GM10266 (cell line): ENCODE measurements around the gene KIRREL2.

ENCODE experiments used
- DNase-seq: peaks from one replicate; pipeline ENCODE4 v3.0.0; 2012; ENCODE audit errors: extremely low spot score
- CTCF ChIP-seq: IDR thresholded peaks from 2 replicates; pipeline ENCODE4 v1.5.1; 2012; ENCODE audit warnings: mild to moderate bottlenecking, low read depth; ENCODE audit not compliant: control insufficient read depth, insufficient read depth; ENCODE audit errors: missing control alignments

Gene KIRREL2

DNA sequence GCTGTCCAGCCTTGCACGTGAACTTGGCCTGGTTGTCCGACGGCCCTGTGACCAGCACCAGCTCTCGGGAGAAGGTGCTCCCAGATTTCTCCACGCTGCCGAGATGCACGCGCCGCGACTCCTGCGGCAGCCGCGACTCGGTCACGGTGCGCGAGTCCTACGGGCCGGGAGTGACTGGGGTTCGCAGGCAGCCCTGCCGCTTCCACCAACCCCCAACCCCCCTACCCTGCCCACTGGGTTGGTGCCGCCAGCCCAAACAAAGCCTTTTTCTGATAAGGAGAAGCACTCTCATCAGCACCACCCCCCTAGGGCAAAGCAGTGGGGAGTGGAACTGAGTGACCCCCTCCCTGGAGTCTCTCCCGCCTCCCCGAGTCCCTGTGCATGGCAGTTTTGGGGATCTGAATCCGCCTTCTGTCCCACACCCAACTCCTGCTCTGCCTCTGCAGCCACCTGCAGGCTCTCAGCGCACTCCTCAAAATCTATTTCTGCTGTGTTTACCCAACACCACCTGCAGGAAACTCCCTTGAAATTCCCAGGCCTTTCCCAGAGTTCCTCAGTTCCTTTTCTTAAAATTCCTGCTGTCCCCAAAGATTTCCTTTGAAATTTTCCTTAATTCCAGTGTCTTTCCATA, 10.6 kb upstream of the KIRREL2 start:
- TF ChIP-seq CTCF, result no peak
- no peak for DNase-seq

DNA sequence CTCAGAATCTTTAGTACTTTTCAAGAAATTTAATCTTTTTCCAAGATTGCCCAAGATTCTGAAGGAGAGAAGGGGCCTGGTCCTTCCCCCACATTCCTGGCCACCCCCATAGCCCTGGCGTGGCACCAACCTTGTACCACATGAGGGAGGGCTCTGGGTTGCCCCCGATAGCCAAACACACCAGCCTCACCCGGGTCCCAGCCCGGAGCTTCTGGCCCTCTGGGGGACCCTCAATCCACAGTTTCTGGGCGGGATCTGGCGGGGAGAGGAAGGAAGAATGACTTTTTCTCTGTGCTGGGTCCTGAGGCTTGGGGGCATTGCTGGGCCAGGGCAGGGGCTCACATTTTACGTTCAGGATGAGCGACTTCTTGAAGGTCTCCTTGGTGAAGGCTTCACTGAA, 8.8 kb upstream of the KIRREL2 start:
- TF ChIP-seq CTCF, result no peak
- DNase-seq, result no peak

- no peak for DNase-seq
- no peak for TF ChIP-seq CTCF
These were observed 8.2 kb upstream of the KIRREL2 start for GRCh38 chr19:35848486-35848885.

GRCh38 chr19:35848919-35849505, 7.7 kb upstream of the KIRREL2 start:
- TF ChIP-seq CTCF, result no peak
- DNase-seq, result no peak

- TF ChIP-seq CTCF, result no peak
- DNase-seq, result no peak
These were observed 5.3 kb upstream of the KIRREL2 start for GRCh38 chr19:35851213-35852028.

DNA sequence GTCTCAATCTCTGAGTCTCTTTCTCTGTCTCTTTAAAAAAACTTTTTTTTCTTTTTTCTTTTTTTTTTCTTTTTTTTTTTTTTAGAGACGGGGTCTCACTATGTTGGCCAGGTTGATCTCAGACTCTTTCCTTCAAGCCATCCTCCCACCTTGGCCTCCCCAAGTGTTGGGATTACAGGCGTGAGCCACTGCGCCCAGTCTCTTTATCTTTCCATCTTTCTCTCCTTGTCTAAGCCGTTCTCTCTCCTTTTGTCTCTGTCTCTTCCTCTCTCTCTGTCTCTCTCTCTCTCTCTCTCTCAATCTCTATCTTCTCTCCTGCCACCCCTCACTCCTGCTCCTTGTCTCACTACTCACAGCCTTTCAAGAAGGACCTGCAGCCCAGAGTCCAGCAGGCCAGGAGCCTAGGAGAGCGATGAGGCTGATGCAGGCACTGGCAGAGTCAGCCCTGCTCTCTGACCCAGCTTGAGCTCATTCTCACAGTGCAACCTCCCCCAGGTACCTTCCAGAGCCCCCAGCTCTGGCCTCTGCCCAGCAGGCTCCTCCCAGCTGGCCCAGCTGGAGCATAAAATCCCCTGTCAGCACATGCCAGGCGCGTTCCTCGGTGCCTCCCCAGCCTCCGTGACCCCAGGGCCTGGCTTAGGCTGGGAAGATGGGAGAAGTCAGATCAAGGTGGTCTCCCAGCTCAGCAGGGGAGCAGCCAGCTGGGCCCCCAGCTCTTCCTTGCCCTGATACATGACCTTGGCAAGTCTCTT, 4.5 kb upstream of the KIRREL2 start, which contains the start of gene NPHS1:
Gene NPHS1 (minus strand): TSS at position 476 of the 752 bp plus-strand sequence. CDS start 667 bp downstream, outside the sequence.
- TF ChIP-seq CTCF, result no peak
- DNase-seq, result no peak
